Tibial nerve (tissue), 4 donors: ENCODE measurements around the gene ACBD6.

Experiments
- EP300 ChIP-seq, 2 donors: sonication (generic); formaldehyde crosslinking; IDR thresholded peaks; one replicate each; pipeline ENCODE4 v1.6.1; 2017; ENCODE audit warnings: antibody characterized with exemption in 2 of 2, mild to moderate bottlenecking in 1 of 2
- POLR2A ChIP-seq, 2 donors: fragments of 450-650 bp; IDR thresholded peaks; one replicate each; pipeline ENCODE4 v1.6.1; 2017; ENCODE audit warnings: antibody characterized with exemption in 2 of 2, mild to moderate bottlenecking in 2 of 2, moderate library complexity in 2 of 2
- TF ChIP-seq, protein P1 (sequence below), 5 experiments: fragments of 200-600 bp in 3 of 5; fragments of 450-650 bp in 2 of 5; sonication (generic) in 3 of 5; IDR thresholded peaks; one replicate each; pipeline ENCODE4 v1.5.1; 2016 to 2019; ENCODE audit warnings: antibody characterized with exemption in 5 of 5, mild to moderate bottlenecking in 3 of 5, moderate library complexity in 2 of 5

DNA sequence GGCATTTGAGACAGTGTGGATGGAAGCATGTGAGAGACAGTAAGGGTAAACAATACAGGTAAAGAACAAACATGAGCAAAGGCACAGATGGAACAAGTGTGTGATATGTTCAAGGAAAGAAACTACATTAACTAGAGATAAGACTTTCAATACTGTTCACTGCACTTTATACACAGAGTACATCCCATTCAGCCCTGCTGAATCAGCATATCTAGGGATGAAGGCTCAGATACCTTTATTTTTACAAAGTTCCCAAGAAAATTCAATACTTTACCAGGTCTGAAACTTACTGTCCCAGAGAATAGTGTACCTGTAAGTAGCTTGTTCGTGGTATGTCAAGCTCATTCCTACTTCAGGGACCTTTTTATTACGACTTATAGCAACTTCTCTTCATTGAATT, 149.8 kb downstream of the ACBD6 start:
- TF ChIP-seq, protein P1, sequence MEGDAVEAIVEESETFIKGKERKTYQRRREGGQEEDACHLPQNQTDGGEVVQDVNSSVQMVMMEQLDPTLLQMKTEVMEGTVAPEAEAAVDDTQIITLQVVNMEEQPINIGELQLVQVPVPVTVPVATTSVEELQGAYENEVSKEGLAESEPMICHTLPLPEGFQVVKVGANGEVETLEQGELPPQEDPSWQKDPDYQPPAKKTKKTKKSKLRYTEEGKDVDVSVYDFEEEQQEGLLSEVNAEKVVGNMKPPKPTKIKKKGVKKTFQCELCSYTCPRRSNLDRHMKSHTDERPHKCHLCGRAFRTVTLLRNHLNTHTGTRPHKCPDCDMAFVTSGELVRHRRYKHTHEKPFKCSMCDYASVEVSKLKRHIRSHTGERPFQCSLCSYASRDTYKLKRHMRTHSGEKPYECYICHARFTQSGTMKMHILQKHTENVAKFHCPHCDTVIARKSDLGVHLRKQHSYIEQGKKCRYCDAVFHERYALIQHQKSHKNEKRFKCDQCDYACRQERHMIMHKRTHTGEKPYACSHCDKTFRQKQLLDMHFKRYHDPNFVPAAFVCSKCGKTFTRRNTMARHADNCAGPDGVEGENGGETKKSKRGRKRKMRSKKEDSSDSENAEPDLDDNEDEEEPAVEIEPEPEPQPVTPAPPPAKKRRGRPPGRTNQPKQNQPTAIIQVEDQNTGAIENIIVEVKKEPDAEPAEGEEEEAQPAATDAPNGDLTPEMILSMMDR (IDR thresholded peaks at IDR 0.05): no peak
- no peak for TF ChIP-seq POLR2A (IDR thresholded peaks at IDR 0.05)
- TF ChIP-seq EP300 (IDR thresholded peaks at IDR 0.05): no peak
